Measurements from ENCODE around the gene LCN6.
"Not testable (repeated sequence)": the region's sequence is repeated elsewhere in the genome, so short reads cannot be mapped to it uniquely, and the experiment has no call there.

The LCN6 gene

GRCh38 chr9:136759436-136760325, 11.4 kb upstream of the LCN6 start:
- no peak for DNase-seq (ENCODE audit: low read depth)

GRCh38 chr9:136759001-136759400, 10.7 kb upstream of the LCN6 start:
- DNase-seq (ENCODE audit: low read depth), result no peak

GRCh38 chr9:136757751-136758140, 9.4 kb upstream of the LCN6 start:
- no peak for DNase-seq (ENCODE audit: low read depth)

GRCh38 chr9:136757328-136757727, 9.0 kb upstream of the LCN6 start:
- no peak for DNase-seq (ENCODE audit: low read depth)

GRCh38 chr9:136756836-136757235, 8.5 kb upstream of the LCN6 start:
- no peak for DNase-seq (ENCODE audit: low read depth)

GRCh38 chr9:136756134-136756438, 7.8 kb upstream of the LCN6 start:
- no peak for DNase-seq (ENCODE audit: low read depth)

GRCh38 chr9:136755302-136756133, 7.2 kb upstream of the LCN6 start:
- not testable (repeated sequence) for DNase-seq (ENCODE audit: low read depth)

GRCh38 chr9:136754626-136755301, 6.4 kb upstream of the LCN6 start:
- DNase-seq (ENCODE audit: low read depth), result no peak

GRCh38 chr9:136754059-136754572, 5.8 kb upstream of the LCN6 start:
- no peak for DNase-seq (ENCODE audit: low read depth)

GRCh38 chr9:136753371-136754058, 5.2 kb upstream of the LCN6 start:
- no peak for DNase-seq (ENCODE audit: low read depth)

- DNase-seq (ENCODE audit: low read depth), result no peak
These were observed 3.5 kb upstream of the LCN6 start for GRCh38 chr9:136751814-136752213.

GRCh38 chr9:136751244-136751643, 2.9 kb upstream of the LCN6 start:
- no peak for DNase-seq (ENCODE audit: low read depth)

GRCh38 chr9:136750526-136750925, 2.2 kb upstream of the LCN6 start:
- no peak for DNase-seq (ENCODE audit: low read depth)

- no peak for DNase-seq (ENCODE audit: low read depth)
These were observed 614 bp upstream of the LCN6 start for GRCh38 chr9:136748666-136749611.

GRCh38 chr9:136747161-136748060, 914 bp downstream of the LCN6 start:
- DNase-seq (ENCODE audit: low read depth), result no peak

GRCh38 chr9:136746621-136747020, 1.7 kb downstream of the LCN6 start:
- DNase-seq (ENCODE audit: low read depth), result no peak

- DNase-seq (ENCODE audit: low read depth), result no peak
These were observed 2.2 kb downstream of the LCN6 start for GRCh38 chr9:136746155-136746490.

GRCh38 chr9:136745389-136746154, 2.8 kb downstream of the LCN6 start:
- DNase-seq (ENCODE audit: low read depth), result no peak

- DNase-seq (ENCODE audit: low read depth), result no peak
These were observed 3.6 kb downstream of the LCN6 start for GRCh38 chr9:136744773-136745172.
